GM12874 (cell line): Measurements from ENCODE around the gene PAN3.

Source experiments
- CTCF ChIP-seq: IDR thresholded peaks from 2 replicates; pipeline ENCODE4 v1.5.1; 2011; ENCODE audit warnings: low read depth, mild to moderate bottlenecking, control low read depth, low read length, moderate library complexity; ENCODE audit not compliant: insufficient read depth

The PAN3 gene, protein sequence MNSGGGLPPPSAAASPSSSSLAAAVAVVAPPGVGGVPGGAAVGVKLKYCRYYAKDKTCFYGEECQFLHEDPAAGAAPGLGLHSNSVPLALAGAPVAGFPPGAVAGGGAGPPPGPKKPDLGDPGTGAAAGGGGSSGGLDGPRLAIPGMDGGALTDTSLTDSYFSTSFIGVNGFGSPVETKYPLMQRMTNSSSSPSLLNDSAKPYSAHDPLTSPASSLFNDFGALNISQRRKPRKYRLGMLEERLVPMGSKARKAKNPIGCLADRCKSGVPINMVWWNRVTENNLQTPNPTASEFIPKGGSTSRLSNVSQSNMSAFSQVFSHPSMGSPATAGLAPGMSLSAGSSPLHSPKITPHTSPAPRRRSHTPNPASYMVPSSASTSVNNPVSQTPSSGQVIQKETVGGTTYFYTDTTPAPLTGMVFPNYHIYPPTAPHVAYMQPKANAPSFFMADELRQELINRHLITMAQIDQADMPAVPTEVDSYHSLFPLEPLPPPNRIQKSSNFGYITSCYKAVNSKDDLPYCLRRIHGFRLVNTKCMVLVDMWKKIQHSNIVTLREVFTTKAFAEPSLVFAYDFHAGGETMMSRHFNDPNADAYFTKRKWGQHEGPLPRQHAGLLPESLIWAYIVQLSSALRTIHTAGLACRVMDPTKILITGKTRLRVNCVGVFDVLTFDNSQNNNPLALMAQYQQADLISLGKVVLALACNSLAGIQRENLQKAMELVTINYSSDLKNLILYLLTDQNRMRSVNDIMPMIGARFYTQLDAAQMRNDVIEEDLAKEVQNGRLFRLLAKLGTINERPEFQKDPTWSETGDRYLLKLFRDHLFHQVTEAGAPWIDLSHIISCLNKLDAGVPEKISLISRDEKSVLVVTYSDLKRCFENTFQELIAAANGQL

DNA sequence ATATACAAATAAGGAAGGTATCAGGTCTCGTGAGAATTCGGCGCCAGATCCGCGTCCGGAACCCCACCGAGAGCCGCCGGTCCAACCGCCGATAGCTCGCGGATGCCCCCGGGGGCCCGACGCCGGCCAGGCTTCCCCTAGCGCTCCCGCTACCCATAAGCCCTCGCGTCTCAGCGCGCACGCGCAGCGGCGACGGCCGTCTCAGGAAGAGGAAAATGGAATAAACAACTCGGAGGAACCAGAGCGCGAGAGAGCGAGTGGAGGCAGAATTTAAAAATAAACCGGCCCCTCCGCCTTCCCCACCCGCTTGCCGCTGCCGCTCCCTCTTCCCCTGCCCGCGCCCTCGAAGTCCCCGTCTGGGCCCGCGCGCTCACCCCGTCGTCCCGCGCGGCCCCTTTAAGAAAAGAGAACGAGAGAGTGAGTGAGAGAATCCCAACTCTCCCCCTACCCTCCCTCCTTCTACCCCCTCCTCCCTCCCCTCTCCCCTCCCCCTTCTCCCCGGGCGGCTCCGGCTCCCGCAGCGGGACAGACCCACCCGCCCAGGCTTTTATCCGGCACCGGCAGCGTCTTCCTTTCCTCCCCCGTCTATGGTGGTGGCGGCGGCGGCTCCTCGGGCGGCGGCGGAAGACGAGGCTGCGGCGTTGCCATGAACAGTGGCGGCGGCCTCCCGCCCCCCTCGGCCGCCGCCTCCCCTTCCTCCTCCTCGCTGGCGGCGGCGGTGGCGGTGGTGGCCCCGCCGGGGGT lies at the start of gene PAN3:
TSS of gene PAN3 (plus strand) at position 534 of the 744 bp plus-strand sequence. CDS start at position 647, 113 bp downstream.
- TF ChIP-seq CTCF, result no peak

GRCh38 chr13:28089065-28089464 lies 49.3 kb upstream of the PAN3 start:
- no peak for TF ChIP-seq CTCF

- TF ChIP-seq CTCF, result no peak
These were observed 45.9 kb upstream of the PAN3 start for GRCh38 chr13:28092431-28092830.

DNA sequence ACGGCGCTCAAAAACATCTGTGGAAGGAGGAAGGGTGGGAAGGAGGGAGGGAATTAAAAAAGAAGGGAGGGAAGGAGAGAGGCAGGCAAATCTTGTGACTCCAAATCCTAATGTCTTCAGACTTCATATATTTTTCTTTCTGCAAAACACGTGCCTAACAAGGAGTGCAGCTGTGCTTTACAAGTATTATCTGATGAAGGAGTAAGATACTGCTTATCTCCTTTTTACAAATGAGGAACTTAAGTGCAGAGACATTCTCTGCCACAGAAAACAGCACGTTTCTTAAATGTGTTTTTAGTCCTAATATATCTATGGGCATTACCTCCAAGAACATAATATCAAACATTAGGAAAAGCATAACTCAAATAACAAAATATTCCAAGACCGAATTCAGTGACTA lies 44.5 kb upstream of the PAN3 start:
- TF ChIP-seq CTCF, result no peak

DNA sequence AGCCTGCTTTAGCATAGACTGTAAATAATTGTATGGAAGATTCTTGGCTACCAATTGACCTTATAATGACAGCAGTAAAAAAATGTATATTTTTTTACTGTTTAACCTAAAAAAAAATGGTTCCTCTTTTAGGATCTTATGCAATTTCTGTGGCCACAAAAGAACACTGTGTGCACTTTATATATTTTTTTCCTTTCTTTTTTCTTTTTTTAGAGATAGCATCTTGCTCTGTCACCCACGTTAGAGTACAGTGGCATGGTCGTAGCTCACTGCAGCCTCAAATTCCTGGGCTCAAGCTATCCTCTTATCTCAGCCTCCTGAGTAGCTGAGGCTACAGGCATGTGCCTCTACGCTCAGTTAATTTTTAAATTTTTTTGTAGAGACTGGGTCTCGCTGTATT lies 44.0 kb upstream of the PAN3 start:
- no peak for TF ChIP-seq CTCF

- no peak for TF ChIP-seq CTCF
These were observed 40.8 kb upstream of the PAN3 start for GRCh38 chr13:28097503-28097902.
